Adrenal gland (tissue), 12 donors: ENCODE results near the gene SEMA7A. TPM values are rescaled to one million over a fixed set of nuclear protein-coding genes. Genes with fewer than 3 reads are reported as not detected.

Experiments
- DNase-seq, 7 donors: peaks; one replicate each; pipeline ENCODE4 v3.0.0-alpha.2; 2019 to 2020
- H3K27ac ChIP-seq, 5 donors: fragments of 200-600 bp; sonication (generic) in 4 of 5; 1 replicate in 3 of 5; 2 replicates in 2 of 5; pipeline versions ENCODE4 v1.5.1 to v1.8.0; 2016 to 2020; ENCODE audit warnings: mild to moderate bottlenecking in 1 of 5
- H3K27me3 ChIP-seq: fragments of 200-600 bp; 2 replicates; pipeline ENCODE4 v1.8.0; 2021
- H3K36me3 ChIP-seq, 2 donors: fragments of 200-600 bp; replicated peaks in 1 of 2; 1 replicate in 1 of 2; 2 replicates in 1 of 2; pipeline versions ENCODE4 v1.5.1 to v1.8.0; 2018 to 2022
- H3K4me1 ChIP-seq, 2 donors: fragments of 200-600 bp; replicated peaks in 1 of 2; 1 replicate in 1 of 2; 2 replicates in 1 of 2; pipeline versions ENCODE4 v1.5.1 to v1.8.0; 2018 to 2021
- H3K4me3 ChIP-seq, 4 donors: fragments of 200-600 bp; sonication (generic) in 3 of 4; one replicate each; pipeline ENCODE4 v1.5.1; 2016 to 2018
- H3K9me3 ChIP-seq, 3 donors: fragments of 200-600 bp; sonication (generic) in 1 of 3; replicated peaks in 1 of 3; 1 replicate in 2 of 3; 2 replicates in 1 of 3; pipeline versions ENCODE4 v1.5.1 to v1.8.0; 2016 to 2021
- POLR2A ChIP-seq, 2 donors: fragments of 450-650 bp; IDR thresholded peaks; one replicate each; pipeline ENCODE4 v1.6.1; 2017; ENCODE audit warnings: antibody characterized with exemption in 2 of 2, mild to moderate bottlenecking in 2 of 2, moderate library complexity in 1 of 2
- WGBS, 4 donors: extraction: QIAGEN DNeasy Blood & Tissue Kit in 2 of 4; methylation state at CpG; one replicate each; pipeline versions ENCODE4 v1.1.5 to v1.1.7; 2013 to 2017; 5-methylcytosine and 5-hydroxymethylcytosine counted together
- intact Hi-C, 2 donors: fragments of 100-400 bp; cut with DNase I; formaldehyde crosslinking; loops; one replicate each; pipeline versions ENCODE4 v1.14.1 to v1.15.0; 2022 to 2023
- polyA plus RNA-seq, 3 donors: library from polyadenylated mRNA; stranded (reverse); fragments of 200-250 nt in 2 of 3; fragments of 350-450 nt in 1 of 3; fragmentation: Illumina TruSeq in 1 of 3; extraction: RNeasy Lipid Tissue Mini Kit (QIAGEN cat#74804) in 1 of 3; gene quantifications; one replicate each; pipeline ENCODE4 v1.2.3, GENCODE V29; 2013 to 2014
- total RNA-seq, 9 donors: library from RNA; depleted of rRNA in 4 of 9; stranded (reverse); fragments of >200 nt in 4 of 9; fragments of 120-200 nt in 1 of 9; fragmentation: NEBNext Ultra II Directional in 1 of 9; extraction: Animal tissue kit (Norgen Biotek cat#: 25700) in 1 of 9; gene quantifications; one replicate each; pipeline versions ENCODE4 v1.1.0 to v1.2.4, GENCODE V29; 2013 to 2023
- TF ChIP-seq, protein P1 (sequence below), 6 experiments: fragments of 450-650 bp in 4 of 6; fragments of 200-600 bp in 2 of 6; sonication (generic) in 1 of 6; IDR thresholded peaks; 1 replicate in 5 of 6; 2 replicates in 1 of 6; pipeline versions ENCODE4 v1.5.1 to v1.8.0; 2016 to 2021; ENCODE audit warnings: antibody characterized with exemption in 6 of 6, mild to moderate bottlenecking in 2 of 6, moderate library complexity in 1 of 6
- donor health status: healthy with polysubstance abuse.
- donor health status: Bipolar disorder and iron deficiency.
- donor health status: DM: yes; HTN: yes; CAD: no.
- donor health status: DM: no; HTN: no; CAD: no.
- donor health status: DM: no; HTN: no; CAD: no.
- donor health status: DM: yes; HTN: yes; CAD: no.

The SEMA7A gene
- total and polyA plus RNA-seq, 12 donors, result 1.3 to 32.0 (median 3.7) TPM

DNA sequence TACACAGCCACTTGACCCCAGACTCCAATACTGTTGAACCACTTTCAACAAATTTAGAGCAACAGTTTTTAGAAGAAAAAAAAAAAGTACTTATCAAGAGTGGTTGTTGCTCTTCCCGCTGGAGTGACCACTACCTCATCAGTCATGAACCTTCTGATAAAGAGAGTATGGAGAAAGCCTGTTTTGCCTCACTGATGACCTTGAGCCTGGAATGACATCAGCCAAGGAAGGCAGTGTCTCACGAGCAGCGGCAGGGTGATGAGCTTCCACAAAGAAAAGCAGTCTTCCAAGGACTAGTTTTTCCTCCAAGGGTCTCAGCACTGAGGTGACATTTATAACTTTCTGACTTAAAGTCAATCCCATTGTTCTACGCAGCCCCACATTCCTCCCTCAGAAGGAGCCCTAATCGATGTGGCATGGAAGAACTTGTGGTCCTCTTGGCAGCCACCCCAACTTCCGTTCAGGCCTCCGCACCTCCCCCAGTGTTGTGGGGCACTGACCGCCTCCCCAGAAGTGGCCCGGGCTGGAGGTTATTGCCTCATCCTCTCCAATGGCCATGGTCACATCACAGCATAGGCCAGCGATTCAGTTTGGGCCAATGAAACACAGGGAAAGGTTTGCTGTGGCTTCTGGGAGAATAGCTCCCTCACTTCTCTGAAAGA is 64.5 kb downstream of the SEMA7A start:
- no peaks in the 10 kb centered on the region for H3K27me3 ChIP-seq
- no peaks in the 10 kb centered on the region for H3K9me3 ChIP-seq
- no peaks in the 10 kb centered on the region for H3K36me3 ChIP-seq
- H3K4me1 ChIP-seq, result peaks cover 25 to 26% of the 10 kb centered on the region in 2 donors
- WGBS, 4 donors, result 26 to 46% (median 33%) methylated on average over 10 of the region's 10 CpGs
- peak; percentile 75 to 95 (median 91) for DNase-seq
- TF ChIP-seq, protein P1, sequence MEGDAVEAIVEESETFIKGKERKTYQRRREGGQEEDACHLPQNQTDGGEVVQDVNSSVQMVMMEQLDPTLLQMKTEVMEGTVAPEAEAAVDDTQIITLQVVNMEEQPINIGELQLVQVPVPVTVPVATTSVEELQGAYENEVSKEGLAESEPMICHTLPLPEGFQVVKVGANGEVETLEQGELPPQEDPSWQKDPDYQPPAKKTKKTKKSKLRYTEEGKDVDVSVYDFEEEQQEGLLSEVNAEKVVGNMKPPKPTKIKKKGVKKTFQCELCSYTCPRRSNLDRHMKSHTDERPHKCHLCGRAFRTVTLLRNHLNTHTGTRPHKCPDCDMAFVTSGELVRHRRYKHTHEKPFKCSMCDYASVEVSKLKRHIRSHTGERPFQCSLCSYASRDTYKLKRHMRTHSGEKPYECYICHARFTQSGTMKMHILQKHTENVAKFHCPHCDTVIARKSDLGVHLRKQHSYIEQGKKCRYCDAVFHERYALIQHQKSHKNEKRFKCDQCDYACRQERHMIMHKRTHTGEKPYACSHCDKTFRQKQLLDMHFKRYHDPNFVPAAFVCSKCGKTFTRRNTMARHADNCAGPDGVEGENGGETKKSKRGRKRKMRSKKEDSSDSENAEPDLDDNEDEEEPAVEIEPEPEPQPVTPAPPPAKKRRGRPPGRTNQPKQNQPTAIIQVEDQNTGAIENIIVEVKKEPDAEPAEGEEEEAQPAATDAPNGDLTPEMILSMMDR (IDR thresholded peaks at IDR 0.05), result no peak
- peak in 1 of 2 donors; percentile 74 for TF ChIP-seq POLR2A (IDR thresholded peaks at IDR 0.05)
- peak overlapping the region; percentile 60 to 95 (median 94) for H3K27ac ChIP-seq
- intact Hi-C loops, result no loop called here
- H3K4me3 ChIP-seq, result no peak overlapping the region

DNA sequence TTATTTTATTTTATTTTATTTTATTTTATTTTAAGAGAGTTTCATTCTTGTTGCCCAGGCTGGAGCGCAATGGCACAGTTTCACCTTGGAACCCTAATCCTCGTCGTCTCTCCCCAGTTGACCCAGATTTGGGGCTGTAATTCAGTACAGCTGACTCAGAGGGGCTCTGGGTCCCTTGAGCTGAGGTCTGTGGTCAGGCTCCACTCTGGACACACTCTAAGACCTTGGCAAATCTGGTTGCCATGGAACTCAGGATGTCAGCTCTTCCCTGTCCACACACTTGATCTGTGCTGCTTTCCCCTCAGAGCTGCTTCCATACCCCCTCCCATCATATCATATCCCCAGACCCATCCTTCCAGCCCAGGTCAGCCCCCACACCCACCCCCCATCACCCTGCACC is 65.6 kb downstream of the SEMA7A start:
- H3K4me1 ChIP-seq, result peaks cover 17 to 27% of the 10 kb centered on the region in 2 donors
- DNase-seq, result peak in 3 of 7 donors; percentile 49 to 70 (median 53)
- H3K27me3 ChIP-seq, result no peaks in the 10 kb centered on the region
- TF ChIP-seq, protein P1 (IDR thresholded peaks at IDR 0.05), result no peak
- TF ChIP-seq POLR2A (IDR thresholded peaks at IDR 0.05), result no peak
- peak overlapping the region; percentile 60 to 95 (median 94) for H3K27ac ChIP-seq
- H3K9me3 ChIP-seq, result no peaks in the 10 kb centered on the region
- WGBS, 4 donors, result 47 to 63% (median 57%) methylated on average over 3 of the region's 3 CpGs
- peak overlapping the region in 1 of 4 donors; percentile 56 for H3K4me3 ChIP-seq
- H3K36me3 ChIP-seq, result no peaks in the 10 kb centered on the region
- intact Hi-C loops, result no loop called here

DNA sequence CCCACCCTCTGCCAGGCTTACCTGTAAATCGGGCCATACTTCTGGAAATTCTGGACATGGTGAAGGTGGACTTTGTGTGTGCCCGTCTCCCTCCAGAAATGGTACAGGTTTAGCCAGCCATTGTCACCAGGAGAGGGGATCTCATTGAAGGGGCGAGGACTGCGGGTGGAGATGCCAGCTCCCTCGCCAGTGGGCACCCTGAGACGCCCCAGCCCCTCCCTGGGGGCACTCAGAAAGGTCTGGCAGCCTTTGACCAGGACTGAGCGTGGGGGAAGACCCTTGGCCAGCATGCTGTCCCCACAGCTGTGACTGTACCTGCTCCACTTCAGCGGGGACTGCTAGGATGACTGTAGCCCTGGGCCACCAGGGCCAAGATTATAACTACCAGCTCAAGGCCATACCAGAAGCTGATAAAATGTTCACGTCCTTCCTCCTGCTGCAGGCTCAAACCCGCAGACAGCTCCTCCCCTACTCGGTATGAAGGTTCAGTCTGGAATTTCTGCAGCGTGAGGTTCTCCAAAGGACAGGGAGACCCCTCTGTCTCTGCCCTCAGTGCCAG is 66.4 kb downstream of the SEMA7A start, which contains the start of gene CYP11A1:
Gene CYP11A1, minus strand, starts transcription at position 351 of the 559 bp plus-strand sequence. Its CDS starts 61 bp downstream, at position 290.
- no peaks in the 10 kb centered on the region for H3K27me3 ChIP-seq
- no peaks in the 10 kb centered on the region for H3K9me3 ChIP-seq
- peak; percentile 69 to 91 (median 84) for DNase-seq
- intact Hi-C loops, result no loop called here
- H3K4me1 ChIP-seq, result peaks cover 24 to 30% of the 10 kb centered on the region in 2 donors
- 20 to 50% (median 38%) methylated on average over 5 to 12 of the region's 12 CpGs for WGBS, 4 donors
- no peaks in the 10 kb centered on the region for H3K36me3 ChIP-seq
- H3K27ac ChIP-seq, result peak within 1 kb of the TSS; percentile 60 to 95 (median 94)
- peak; percentile 87 to 95 for TF ChIP-seq POLR2A (IDR thresholded peaks at IDR 0.05)
- TF ChIP-seq, protein P1 (IDR thresholded peaks at IDR 0.05), result no peak
- peak within 1 kb of the TSS in 3 of 4 donors; percentile 8 to 56 (median 48) for H3K4me3 ChIP-seq

DNA sequence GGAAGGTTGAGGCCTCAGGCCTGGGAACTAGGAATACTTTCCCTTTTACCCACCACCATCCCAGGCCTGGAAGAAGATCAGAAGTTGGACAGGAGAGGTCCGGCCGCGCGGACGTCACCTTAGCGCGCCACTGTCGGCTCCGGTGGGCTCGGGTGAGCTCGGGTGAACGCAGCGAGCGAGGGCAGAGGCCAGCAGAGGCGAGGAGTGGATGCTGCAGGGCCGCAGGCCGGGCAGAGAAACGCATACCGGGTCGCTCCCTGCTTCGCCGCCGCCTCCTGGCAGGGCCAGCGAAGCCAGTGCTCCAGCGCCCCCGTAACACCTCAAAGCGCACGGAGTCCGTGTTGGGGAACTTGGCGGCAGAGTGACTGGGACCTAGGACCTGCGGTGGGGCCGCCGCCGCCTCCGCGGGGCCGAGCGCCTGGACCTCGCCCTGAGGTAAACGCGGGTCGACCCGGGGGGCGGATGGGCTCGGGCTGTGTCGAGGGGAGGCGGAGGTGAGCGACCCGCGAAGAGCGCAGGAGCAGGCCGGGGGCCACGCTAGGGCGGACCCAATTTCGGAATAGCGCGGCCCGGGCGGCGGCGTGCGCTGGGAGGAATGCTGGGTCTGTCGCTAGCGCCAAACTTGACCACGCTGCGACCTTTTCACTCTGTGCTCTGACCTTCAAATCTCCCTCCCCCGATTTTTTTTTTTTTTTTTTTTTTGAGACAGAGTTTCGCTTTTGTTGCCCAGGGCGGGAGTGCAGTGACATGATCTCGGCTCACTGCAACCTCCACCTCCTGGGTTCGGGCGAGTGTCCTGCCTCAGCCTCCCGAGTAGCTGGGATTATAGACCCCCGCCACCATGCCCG is 67.9 kb downstream of the SEMA7A start:
- no peaks in the 10 kb centered on the region for H3K27me3 ChIP-seq
- peak; percentile 64 to 79 for TF ChIP-seq POLR2A (IDR thresholded peaks at IDR 0.05)
- TF ChIP-seq, protein P1 (IDR thresholded peaks at IDR 0.05), result peak in 1 of 6 experiments; percentile 14
- peaks cover 33 to 40% of the 10 kb centered on the region in 2 donors for H3K4me1 ChIP-seq
- intact Hi-C loops, result no loop called here
- peak overlapping the region; percentile 81 to 95 (median 94) for H3K27ac ChIP-seq
- peak; percentile 60 to 82 (median 79) for DNase-seq
- H3K4me3 ChIP-seq, result peak overlapping the region; percentile 12 to 72 (median 52)
- 2 to 4% (median 3%) methylated on average over 30 to 75 of the region's 75 CpGs for WGBS, 4 donors
- H3K36me3 ChIP-seq, result no peaks in the 10 kb centered on the region
- H3K9me3 ChIP-seq, result no peaks in the 10 kb centered on the region
